Measurements from ENCODE around the gene APPL1. TPM values are rescaled to one million over a fixed set of nuclear protein-coding genes. Genes with fewer than 3 reads are reported as not detected.

APPL1 gene
- total RNA-seq, 6 donors from 2014 or later = 18.2 to 53.9 (median 35.3) TPM

DNA sequence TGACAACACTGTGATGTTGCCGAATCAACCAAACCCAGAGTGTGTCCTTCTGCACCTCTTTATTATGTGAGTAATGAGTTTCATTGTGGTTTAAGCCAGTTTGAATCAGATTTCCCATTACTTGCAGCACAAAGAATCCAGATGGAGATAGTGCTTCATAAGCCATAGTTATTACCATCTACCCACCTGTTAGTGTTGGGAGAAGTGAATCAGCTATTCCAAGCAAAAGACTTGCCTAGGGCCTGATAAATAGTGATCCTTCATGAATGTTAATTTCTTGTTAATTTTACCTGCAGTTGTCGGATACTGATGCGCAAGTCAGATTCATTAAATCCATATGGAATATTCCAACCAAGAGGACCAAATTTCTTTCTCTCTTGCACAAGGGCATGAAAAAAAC is 86.7 kb downstream of the APPL1 start:
- peaks cover 0 to 4% (median 2%) of the 10 kb centered on the region in 4 donors for H3K9me3 ChIP-seq
- TF ChIP-seq EP300 (IDR thresholded peaks at IDR 0.05) = no peak
- no peak for TF ChIP-seq POLR2AphosphoS5 (IDR thresholded peaks at IDR 0.05)
- no peak for TF ChIP-seq POLR2A (IDR thresholded peaks at IDR 0.05)
- TF ChIP-seq, protein P1, sequence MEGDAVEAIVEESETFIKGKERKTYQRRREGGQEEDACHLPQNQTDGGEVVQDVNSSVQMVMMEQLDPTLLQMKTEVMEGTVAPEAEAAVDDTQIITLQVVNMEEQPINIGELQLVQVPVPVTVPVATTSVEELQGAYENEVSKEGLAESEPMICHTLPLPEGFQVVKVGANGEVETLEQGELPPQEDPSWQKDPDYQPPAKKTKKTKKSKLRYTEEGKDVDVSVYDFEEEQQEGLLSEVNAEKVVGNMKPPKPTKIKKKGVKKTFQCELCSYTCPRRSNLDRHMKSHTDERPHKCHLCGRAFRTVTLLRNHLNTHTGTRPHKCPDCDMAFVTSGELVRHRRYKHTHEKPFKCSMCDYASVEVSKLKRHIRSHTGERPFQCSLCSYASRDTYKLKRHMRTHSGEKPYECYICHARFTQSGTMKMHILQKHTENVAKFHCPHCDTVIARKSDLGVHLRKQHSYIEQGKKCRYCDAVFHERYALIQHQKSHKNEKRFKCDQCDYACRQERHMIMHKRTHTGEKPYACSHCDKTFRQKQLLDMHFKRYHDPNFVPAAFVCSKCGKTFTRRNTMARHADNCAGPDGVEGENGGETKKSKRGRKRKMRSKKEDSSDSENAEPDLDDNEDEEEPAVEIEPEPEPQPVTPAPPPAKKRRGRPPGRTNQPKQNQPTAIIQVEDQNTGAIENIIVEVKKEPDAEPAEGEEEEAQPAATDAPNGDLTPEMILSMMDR (IDR thresholded peaks at IDR 0.05) = no peak
- H3K36me3 ChIP-seq = no peaks in the 10 kb centered on the region
- no peak for ATAC-seq (ENCODE audit: low FRiP score in 2 of 2)
- DNase-seq = no peak
- WGBS, 2 donors = 100% methylated on average over 3 of the region's 3 CpGs
- H3K4me1 ChIP-seq = no peaks in the 10 kb centered on the region
- H3K27me3 ChIP-seq = no peaks in the 10 kb centered on the region
- H3K4me3 ChIP-seq = no peak overlapping the region
- no peak overlapping the region for H3K27ac ChIP-seq

Other genes with a start within 250 kb of the APPL1 start
- gene SPATA12, start 167.1 kb upstream of the APPL1 start, total RNA-seq = 1 to 10 TPM in 1 of 6 donors, under 1 TPM in 3, not detected in 2; 0.27 to 1.0 (median 0.36) TPM
- gene IL17RD, start 62.4 kb upstream of the APPL1 start, total RNA-seq = 1 to 10 TPM in 1 of 6 donors, under 1 TPM in 5; under 0.01 to 2.7 (median 0.49) TPM
- 1 to 10 TPM in 2 of 6 donors, under 1 TPM in 3, not detected in 1; 0.74 to 2.1 (median 0.91) TPM for gene HESX1, start 27.8 kb upstream of the APPL1 start, total RNA-seq
- gene ASB14, start 65.0 kb downstream of the APPL1 start, total RNA-seq = 1 to 10 TPM in 2 of 6 donors, under 1 TPM in 1, not detected in 3; 0.64 to 2.1 (median 1.2) TPM

Data from upper lobe of left lung (tissue), 6 donors.